Epithelial cell of proximal tubule (primary cell): Measurements from ENCODE around the gene LTA4H. TPM values are rescaled to one million over a fixed set of nuclear protein-coding genes. Genes with fewer than 3 reads are reported as not detected.
A peak's percentile ranks its signal among the peaks of the same experiment; 100 is the strongest.

ENCODE experiments used
- DNase-seq: peaks from one replicate; pipeline ENCODE4 v3.0.0-alpha.2; 2011; ENCODE audit warnings: low read depth
- H3K4me3 ChIP-seq: 2 replicates; pipeline ENCODE4 v1.5.1; 2011; ENCODE audit warnings: low read depth, mild to moderate bottlenecking, low read length
- total RNA-seq: library from RNA; depleted of rRNA; stranded (reverse); fragments of >200 nt; gene quantifications from 2 replicates; pipeline ENCODE4 v1.2.3, GENCODE V29; 2015
- TF ChIP-seq, protein P1 (sequence below): conservative IDR thresholded peaks from 2 replicates; pipeline ENCODE4 v1.5.1; 2012; ENCODE audit warnings: low read depth, mild to moderate bottlenecking, low read length

Gene LTA4H
- total RNA-seq, 1 donor from 2014 or later, result 77.2 TPM

DNA sequence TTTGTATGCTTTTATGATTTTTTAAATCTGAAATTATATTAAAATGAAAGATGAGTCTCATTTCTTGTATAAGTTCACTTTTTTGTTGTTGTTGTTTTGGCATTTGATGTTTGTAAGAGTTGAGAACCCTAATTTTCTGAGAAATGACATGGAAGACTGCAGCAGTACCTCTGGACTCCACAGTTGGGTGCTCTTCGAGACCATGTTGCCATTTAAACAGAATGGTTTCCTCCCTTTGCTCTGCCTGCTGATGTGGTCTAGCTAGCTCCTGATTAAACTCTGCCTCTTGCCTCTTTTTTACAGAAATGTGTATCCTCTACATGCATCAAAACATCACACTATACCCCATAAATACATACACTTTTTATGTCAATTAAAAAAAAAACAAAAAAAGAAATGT lies 5.8 kb upstream of the LTA4H start:
- TF ChIP-seq, protein P1, sequence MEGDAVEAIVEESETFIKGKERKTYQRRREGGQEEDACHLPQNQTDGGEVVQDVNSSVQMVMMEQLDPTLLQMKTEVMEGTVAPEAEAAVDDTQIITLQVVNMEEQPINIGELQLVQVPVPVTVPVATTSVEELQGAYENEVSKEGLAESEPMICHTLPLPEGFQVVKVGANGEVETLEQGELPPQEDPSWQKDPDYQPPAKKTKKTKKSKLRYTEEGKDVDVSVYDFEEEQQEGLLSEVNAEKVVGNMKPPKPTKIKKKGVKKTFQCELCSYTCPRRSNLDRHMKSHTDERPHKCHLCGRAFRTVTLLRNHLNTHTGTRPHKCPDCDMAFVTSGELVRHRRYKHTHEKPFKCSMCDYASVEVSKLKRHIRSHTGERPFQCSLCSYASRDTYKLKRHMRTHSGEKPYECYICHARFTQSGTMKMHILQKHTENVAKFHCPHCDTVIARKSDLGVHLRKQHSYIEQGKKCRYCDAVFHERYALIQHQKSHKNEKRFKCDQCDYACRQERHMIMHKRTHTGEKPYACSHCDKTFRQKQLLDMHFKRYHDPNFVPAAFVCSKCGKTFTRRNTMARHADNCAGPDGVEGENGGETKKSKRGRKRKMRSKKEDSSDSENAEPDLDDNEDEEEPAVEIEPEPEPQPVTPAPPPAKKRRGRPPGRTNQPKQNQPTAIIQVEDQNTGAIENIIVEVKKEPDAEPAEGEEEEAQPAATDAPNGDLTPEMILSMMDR, result no peak
- no peak overlapping the region for H3K4me3 ChIP-seq
- no peak for DNase-seq

DNA sequence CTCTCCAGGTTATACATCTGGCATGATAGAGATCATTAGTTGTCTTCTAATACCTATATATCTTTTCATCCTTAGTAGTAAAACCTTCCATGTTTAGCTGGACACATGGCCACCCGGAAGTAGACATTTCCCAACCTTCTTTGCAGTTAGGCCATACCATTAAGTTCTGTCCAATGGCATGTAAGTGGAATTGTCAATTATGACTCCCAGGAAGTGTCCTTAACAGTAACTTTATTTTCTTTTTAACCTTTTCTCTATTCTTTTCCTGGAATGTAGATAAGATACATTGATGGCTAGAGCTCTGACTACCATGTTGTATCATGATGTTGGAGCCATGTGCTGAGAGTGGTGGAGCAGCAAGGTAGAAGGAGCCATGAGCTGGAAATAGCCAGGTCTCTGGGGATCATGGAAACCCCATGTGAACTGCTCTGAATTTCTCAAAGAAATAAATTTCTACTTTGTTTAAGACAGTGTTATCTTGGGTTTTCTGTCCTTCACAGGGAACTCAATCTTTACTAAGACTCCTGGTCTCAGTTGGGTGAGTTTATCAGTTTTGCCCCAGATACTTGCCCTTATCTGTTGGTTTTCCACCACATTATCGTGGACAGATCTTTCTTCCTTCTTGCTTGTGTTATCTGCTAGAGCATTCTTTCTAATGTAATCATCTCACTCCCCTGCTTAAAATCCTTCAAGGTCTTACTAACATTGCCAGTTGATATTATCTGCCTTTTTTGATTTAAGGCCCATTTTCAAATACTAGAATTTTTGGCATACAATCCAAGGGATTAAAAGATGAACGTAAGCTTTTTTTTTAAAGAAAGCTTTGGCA lies 5.1 kb upstream of the LTA4H start:
- TF ChIP-seq, protein P1, result no peak
- no peak for DNase-seq
- H3K4me3 ChIP-seq, result no peak overlapping the region

DNA sequence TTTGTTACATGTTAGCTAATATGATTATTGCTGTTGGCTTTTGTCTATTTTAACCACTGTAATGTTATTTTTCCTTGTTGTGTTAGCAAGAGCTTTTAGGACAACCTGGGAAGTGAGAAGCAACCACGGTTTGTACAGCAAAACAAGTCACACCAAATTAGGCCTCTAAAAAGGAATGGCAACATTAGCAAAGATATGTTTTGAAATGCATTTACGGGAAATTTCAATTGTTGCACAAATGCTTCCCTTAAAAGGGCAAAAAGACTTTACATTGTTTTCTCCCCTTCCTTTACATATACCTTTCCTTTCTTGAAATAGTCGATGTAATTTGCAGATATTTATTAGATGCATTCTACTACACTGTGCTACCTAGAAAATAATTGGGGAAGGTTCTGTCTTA lies 4.1 kb upstream of the LTA4H start:
- TF ChIP-seq, protein P1, result no peak
- no peak overlapping the region for H3K4me3 ChIP-seq
- DNase-seq, result no peak

DNA sequence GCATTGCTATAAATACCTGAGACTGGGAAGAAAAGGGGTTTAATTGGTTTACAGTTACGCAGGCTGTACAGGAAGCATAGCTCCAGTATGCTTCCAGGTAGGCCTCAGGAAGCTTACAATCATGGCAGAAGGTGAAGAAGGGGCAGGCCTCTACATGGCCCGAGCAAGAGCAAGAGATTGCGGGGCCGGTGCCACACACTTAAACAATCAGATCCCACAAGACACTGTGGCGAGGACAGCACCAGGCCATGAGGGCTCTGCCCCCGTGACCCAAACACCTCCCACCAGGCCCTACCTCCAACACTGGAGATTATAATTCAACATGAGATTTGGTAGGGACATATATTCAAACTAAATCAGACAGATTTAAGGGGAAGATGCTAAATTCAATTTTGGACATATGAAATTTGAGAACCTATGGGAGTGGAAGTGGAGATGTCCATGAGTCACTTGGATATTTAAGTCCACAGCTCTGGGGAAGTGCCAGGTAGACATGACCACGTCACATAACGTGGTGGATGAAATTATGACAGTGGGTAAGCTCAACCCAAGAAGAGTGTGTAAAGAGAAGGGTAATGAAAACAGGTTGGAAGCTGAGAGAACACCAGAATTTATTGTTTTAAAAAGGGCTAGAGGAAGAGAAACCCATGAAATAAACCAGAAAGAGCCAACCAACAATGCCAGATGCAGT lies 1.5 kb upstream of the LTA4H start:
- no peak overlapping the region for H3K4me3 ChIP-seq
- DNase-seq, result no peak
- TF ChIP-seq, protein P1, result no peak

DNA sequence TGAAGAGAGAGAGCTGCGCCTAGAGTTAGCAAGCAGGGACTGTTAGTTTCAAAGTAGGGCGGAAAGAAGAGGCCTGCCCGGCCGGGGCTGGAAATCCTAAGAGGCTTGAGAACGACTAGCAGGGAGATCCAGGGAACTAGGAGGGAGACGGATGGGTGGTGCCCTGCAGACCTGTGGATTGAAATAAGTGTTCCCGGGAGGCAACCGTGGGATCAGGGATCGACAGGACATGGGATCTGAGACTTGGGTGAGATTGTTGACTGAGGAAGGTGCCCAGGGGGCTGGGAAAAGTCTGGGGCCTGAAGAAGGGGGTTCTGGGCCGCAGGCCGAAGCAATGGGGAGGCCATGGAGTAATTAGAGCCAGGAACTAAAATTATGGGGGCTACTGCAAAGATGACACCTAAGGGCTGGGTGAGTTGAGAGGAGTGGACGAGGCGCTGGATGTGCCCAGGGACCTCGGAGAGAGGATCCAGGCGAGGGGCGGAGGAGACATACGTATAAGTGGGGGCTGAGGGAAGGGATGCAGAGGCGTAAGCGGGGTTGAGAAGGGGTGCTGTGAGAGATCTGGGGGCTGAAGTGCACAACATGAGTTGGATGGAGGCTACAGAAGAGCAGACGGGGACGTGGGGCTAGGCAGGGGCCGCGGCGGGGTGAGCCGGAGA lies 635 bp downstream of the LTA4H start:
- peak overlapping the region; percentile 95 for H3K4me3 ChIP-seq
- TF ChIP-seq, protein P1, result no peak
- no peak for DNase-seq

DNA sequence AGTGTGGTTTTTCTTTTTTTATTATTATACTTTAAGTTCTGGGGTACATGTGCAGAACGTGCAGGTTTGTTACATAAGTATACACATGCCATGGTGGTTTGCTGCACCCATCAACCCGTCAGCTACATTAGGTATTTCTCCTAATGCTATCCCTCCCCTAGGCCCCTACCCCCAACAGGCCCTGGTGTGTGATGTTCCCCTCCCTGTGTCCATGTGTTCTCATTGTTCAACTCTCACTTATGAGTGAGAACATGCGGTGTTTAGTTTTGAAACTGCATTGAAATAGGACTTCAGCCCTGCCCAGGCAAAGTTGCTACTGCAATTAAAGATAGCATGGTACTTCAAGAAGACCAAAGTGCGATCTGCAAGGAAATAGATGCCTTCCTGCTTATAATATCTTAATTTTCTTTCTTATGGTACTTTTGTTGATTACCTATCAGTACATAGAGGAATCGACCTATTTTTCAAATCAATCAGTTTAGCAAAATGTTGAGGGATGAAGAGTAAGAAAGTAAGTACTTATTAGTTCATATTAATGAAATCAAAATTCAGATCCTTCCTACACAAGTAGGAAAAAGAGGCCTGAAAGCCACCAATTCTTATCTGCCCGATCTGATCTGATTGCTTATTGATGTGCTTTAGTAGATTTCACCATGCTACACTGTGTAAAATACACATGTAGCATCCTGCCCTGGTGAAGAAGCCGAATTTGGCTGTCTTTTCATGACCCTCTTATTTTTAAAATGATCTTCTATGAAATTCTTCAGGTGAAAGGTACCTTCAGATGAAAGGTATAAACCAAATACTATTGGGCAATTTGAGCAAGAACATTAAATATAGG lies 1.6 kb downstream of the LTA4H start:
- TF ChIP-seq, protein P1, result no peak
- H3K4me3 ChIP-seq, result peak overlapping the region; percentile 95
- no peak for DNase-seq
